GM12875 (cell line): ENCODE data around the gene TNS1.

Source experiments
- H3K4me3 ChIP-seq: one replicate; pipeline ENCODE4 v1.5.1; 2011; ENCODE audit warnings: low read depth, low read length, control low read depth
- TF ChIP-seq, protein P1 (sequence below): IDR thresholded peaks from 2 replicates; pipeline ENCODE4 v1.5.1; 2011; ENCODE audit warnings: low read depth, mild to moderate bottlenecking, control low read depth, inconsistent platforms, low read length, moderate library complexity, borderline replicate concordance; ENCODE audit not compliant: insufficient read depth

TNS1 gene

DNA sequence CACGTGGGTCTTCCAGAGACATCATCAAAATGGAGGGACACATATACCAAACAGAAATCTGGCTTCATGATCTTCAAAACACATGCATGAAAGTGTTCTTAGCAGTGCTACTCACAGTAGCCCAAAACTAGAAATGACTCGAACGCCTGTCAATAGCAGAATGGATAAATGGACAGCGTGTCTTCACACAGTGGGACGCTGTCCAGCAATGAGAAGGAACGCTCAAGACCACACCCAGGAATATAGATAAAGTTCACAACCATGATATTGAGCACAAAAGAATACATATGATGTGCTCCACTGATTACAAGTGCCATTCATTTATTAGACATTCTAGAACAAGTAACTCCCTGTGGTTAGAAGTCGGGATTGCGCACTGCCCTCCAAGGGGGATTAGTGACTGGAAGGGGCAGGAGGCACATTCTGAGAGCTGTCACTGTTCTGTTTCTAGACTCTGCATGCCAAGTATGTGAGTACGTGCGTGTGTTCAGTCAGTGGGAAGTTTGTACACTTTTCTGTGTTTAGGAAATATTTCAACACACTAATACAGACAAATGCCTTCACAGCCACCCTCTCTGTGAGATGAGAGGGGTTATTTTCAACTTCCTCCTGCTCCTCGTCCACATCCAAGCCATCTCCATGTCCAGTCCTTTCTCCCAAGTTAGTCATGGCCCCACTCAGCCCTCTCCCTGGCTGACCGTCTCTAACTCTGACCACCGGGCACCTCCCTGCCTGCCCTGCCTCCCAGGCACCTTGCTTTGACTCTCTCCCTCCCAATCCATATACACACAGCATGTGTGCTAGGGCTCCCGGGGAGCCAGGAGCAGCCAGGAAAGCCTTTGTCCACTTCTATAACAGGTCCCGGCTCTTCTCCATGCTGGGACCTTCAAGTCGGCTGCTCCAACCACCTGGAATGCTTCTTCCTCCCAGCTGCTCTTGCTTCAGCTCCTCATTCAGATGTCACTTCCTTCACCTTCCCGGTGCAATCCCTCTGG, 26.9 kb upstream of the TNS1 start:
- H3K4me3 ChIP-seq = no peak overlapping the region
- TF ChIP-seq, protein P1, sequence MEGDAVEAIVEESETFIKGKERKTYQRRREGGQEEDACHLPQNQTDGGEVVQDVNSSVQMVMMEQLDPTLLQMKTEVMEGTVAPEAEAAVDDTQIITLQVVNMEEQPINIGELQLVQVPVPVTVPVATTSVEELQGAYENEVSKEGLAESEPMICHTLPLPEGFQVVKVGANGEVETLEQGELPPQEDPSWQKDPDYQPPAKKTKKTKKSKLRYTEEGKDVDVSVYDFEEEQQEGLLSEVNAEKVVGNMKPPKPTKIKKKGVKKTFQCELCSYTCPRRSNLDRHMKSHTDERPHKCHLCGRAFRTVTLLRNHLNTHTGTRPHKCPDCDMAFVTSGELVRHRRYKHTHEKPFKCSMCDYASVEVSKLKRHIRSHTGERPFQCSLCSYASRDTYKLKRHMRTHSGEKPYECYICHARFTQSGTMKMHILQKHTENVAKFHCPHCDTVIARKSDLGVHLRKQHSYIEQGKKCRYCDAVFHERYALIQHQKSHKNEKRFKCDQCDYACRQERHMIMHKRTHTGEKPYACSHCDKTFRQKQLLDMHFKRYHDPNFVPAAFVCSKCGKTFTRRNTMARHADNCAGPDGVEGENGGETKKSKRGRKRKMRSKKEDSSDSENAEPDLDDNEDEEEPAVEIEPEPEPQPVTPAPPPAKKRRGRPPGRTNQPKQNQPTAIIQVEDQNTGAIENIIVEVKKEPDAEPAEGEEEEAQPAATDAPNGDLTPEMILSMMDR = no peak

DNA sequence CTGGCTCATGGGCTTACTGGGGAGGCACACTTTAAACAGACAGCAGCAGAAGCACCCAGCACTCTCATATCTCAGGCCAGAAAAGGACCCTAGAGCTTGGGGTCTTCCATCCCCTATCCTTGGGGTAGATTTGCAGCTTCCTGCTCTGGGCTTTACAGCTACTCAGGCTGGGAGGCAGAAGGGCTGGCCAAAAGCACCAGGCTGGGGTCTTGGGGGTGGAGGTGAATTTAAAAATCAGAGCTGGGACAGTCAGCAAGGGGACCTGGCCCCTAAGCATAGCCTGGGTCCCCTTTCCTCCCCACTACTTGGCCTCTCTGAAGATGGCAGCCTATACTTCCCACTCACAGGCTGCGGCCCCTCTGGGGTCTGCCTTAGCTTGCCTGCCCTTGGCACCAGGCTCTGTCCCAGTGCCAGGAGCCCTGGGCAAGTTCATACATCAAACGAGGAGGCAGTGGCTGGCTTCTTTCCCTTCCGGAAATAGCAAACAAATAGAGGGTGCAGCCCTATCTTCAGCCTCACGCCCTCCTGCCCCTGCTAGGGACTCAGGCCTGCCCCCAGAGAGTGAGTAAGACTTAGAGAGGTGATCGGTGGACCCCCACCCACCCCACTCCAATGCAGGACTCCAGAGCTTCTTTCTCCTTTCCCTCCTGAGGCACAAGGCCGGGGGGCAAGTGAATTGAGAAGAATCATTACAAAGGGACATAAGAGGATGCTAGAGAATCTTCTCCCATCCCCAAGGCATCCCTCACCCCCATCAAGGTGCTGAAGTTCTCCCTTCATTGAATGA, 26.0 kb upstream of the TNS1 start:
- TF ChIP-seq, protein P1 = no peak
- no peak overlapping the region for H3K4me3 ChIP-seq

DNA sequence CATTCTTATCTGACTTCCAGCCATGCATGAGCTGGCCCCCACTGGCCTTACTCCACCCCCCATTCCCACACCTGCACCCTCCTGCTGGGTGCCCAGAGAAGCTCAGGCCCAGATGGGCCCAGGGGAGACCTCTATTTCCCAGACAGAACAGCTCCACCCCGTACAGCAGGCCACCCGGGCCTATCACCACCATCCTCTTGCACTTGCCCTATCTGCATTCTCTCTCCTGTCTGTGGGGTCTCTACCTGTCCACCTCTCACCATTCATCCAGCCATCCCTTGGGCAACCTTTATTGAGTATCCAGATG, 25.3 kb upstream of the TNS1 start:
- no peak overlapping the region for H3K4me3 ChIP-seq
- TF ChIP-seq, protein P1 = no peak

DNA sequence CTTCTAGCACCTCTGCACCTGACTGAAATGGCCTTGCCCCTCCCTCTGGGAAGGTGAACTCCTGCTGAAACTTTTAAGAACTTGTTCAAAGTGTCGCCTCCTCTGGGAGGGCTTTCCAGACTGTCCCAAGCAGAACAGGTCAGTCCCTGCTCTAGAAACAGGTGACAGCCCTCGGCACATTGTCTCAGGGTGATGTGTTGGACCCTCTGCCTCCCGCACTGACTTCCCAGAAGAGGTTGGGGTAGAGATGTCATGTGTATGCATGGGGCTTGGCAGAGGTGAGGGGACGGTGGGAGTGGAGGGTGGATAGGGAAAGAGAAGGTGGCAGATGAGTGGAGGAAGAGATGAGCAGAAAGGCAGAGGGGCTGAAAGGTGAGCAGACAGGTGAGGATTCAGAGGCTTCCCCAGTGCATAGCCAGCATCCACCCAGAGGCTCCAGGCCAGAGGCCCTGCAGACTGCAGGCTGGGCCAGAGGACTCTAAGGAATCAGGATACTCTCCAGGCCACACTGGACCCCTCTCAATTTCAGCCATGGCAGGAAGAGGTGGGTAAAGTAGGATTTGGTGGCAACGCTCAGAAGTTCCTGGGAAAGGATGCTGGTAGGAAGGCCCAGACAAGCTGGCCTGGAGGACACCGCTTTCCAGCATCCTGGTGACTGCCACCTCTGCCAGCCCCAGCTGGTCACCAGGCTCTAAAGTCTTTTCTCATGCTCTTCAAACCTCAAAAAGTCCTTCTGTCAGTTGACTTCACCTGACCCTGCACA, 24.8 kb upstream of the TNS1 start:
- TF ChIP-seq, protein P1 = no peak

DNA sequence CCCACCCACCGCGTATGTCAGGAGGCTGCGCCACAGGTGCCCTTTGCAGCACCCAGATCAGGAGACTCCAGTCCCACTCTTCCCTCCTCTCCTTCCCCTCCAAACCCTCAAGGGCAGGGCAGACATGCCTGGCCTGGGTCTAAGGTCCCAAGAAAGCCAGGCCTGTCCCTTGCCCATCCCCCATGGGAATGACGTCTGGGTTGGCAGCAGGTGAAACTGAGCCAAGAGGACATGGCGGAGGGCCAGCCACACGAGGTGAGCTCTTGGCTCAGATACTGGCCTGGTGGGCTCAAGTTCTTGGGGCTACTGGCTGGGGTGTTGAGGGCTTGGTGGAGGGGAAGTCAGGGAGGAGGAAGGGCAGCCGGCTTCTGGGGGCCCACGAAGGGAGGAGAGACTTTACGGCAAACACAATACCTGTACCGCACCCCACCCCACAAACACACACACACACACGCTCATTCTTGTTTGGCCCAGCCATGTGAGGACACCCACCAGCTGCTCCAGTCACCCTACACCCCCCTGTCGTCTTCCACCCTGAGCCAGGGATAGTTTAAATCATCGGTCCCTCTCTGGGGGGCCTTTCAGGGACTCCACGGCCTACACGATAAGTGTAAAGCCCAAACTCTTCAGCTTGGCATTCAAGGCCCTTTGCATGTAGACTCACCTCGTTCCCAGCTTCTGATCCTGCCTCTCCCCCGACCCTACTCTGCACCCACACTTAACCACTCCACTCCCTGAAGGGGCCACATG, 24.1 kb upstream of the TNS1 start:
- no peak overlapping the region for H3K4me3 ChIP-seq
- TF ChIP-seq, protein P1 = no peak

More for the DNA sequence above, 24.8 kb upstream of the TNS1 start:
- no peak overlapping the region for H3K4me3 ChIP-seq

DNA sequence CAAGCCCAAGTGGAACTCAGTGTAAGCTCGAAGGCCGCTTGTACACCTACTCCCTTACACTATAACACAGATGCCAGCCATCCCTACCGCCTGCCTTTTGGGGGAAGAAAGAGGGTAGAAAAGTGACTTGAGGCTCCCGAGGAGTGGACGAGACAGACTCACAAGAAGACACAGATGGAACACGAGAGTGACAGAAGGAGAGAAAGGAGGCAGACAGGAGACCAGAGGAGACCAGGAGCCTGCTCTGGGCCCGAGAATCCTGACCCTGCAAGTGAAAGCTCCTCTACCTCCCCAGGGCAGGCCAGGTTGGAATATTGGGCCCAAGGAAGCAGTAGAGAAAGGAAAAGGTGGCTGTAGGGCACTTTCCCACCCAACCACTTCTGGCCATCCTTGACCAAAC, 23.4 kb upstream of the TNS1 start:
- TF ChIP-seq, protein P1 = no peak
- H3K4me3 ChIP-seq = no peak overlapping the region
